ENCODE data around the gene CBL. TPM values are rescaled to one million over a fixed set of nuclear protein-coding genes. Genes with fewer than 3 reads are reported as not detected.

Gene CBL
- total and polyA plus RNA-seq, 4 donors, result 3.8 to 37.4 (median 19.3) TPM

DNA sequence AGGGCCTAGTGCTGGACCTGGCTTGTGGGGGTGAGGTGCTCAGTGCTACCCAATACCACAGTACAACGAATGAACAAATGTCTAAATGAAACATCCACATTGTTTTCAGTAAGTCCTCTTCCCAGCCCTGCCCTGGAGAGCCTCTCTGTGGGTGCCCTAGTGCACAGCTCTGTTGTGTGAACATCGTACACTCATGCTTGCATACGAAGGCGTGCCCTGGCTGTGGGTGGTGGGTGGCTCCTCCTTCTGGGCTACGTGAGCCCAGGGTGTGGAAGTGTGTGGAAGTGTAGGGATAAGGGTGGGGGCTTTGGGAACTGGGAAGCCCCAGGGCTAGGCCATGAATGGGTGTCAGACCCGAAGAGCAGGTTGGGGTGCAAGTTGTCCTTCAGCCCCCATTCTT is 38.2 kb upstream of the CBL start:
- Histone ChIP-seq H3K4me1 (ENCODE audit: control insufficient read depth in 1 of 2, insufficient read depth in 2 of 2, low read length in 2 of 2) (no peaks in the 10 kb centered on the region), H3K27ac (ENCODE audit: low read depth in 1 of 2, low read length in 2 of 2) (no peak overlapping the region), H3K9me3 (ENCODE audit: control insufficient read depth, low read length) (no peaks in the 10 kb centered on the region), H3K4me3 (ENCODE audit: low read length in 2 of 2) (no peak overlapping the region), H3K36me3 (ENCODE audit: control insufficient read depth in 1 of 2, insufficient read depth in 2 of 2, low read length in 1 of 2) (no peaks in the 10 kb centered on the region), H3K27me3 (ENCODE audit: control insufficient read depth in 1 of 2, insufficient read depth in 2 of 2, low read length in 1 of 2) (no peaks in the 10 kb centered on the region)
- 41 to 42% methylated on average over 6 of the region's 6 CpGs for WGBS, 2 donors
- intact Hi-C loops (cut with DNase I), result loop anchor here in 1 of 2 donors (5.0 kb wide), 1 partner anchor 71 kb away; a partner anchor contains a TSS
- no peak for ATAC-seq (ENCODE audit: low FRiP score)
- no peak for DNase-seq

DNA sequence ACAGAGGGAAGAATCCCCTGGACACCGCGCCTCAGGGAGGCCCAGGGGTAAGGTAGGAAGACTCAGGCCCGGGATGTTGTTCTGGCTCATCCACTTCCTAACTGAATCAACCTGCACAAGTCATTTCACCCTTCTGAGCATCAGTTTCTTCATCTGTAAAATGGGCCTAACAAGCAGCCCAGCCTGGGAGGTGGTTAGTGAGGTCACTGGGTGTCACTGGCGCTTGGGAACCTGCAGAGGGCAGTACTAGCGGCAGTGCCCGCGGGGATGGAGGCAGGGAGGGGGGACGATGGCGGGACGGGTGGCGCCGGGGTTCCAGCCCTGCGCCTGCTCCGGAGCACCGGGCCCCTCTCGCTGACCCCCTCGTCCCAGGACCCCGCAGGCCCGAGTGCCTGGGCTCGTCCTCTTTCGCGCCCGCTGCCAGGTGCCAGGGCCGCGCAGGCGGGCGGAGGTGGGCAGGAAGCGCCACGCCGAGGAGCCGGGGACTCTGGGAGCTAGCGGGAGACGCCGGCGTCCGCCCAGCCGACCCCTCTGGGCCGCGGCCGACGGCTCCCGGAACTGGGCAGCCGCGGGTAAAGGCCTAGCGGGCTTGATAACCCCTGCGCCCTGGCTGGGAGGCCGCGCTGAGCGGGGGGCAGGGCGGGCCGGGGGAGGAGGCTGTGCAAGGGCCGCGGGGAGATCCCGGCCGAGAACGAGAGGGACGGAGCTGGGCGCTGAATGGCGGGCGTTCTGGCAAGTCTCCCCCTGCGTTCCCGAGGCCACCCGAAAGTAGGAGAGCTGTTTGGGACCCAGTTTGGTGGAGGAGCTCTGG is 37.5 kb upstream of the CBL start, which contains the start of gene NLRX1:
TSS of gene NLRX1 (plus strand) at position 255 of the 811 bp plus-strand sequence. CDS start 2,679 bp downstream, outside the sequence.
- Histone ChIP-seq H3K27me3 (ENCODE audit: control insufficient read depth in 1 of 2, insufficient read depth in 2 of 2, low read length in 1 of 2) (no peaks in the 10 kb centered on the region), H3K4me1 (ENCODE audit: control insufficient read depth in 1 of 2, insufficient read depth in 2 of 2, low read length in 2 of 2) (no peaks in the 10 kb centered on the region), H3K4me3 (ENCODE audit: low read length in 2 of 2) (peak within 1 kb of the TSS; percentile 21 to 57), H3K9me3 (ENCODE audit: control insufficient read depth, low read length) (no peaks in the 10 kb centered on the region), H3K27ac (ENCODE audit: low read depth in 1 of 2, low read length in 2 of 2) (peak within 1 kb of the TSS; percentile 84 to 89), H3K36me3 (ENCODE audit: control insufficient read depth in 1 of 2, insufficient read depth in 2 of 2, low read length in 1 of 2) (no peaks in the 10 kb centered on the region)
- ATAC-seq (ENCODE audit: low FRiP score), result peak; percentile 96
- intact Hi-C loops (cut with DNase I), result loop anchor here in 1 of 2 donors (5.0 kb wide), 1 partner anchor 71 kb away; a partner anchor contains a TSS
- DNase-seq, result peak; percentile 92 to 94
- 4 to 7% methylated on average over 39 to 63 of the region's 63 CpGs for WGBS, 2 donors

DNA sequence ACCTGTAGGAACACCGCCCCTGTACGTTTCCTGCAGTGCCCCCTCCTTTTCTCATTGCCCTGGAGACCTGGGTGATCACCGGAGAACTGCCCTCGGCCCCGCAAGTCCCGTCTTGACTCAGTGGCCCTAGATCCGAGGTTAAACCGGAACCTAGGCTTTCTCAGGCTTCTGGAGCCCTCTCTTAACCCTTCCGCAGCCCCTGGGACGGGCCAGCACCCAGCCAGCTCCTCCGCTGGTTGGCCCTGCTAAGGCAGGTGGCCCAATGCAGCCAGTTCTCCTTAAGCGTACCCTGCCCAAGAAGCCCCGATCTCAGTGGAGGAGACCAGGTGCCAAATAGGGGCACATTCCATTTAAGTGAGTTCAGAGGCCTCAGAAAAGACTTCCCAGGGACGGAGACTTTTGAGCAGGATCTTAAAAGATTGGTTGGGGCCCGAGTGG is 36.8 kb upstream of the CBL start:
- ATAC-seq (ENCODE audit: low FRiP score), result peak; percentile 75
- H3K9me3 ChIP-seq (ENCODE audit: control insufficient read depth, low read length), result no peaks in the 10 kb centered on the region
- no peaks in the 10 kb centered on the region for H3K36me3 ChIP-seq (ENCODE audit: control insufficient read depth in 1 of 2, insufficient read depth in 2 of 2, low read length in 1 of 2)
- no peaks in the 10 kb centered on the region for H3K4me1 ChIP-seq (ENCODE audit: control insufficient read depth in 1 of 2, insufficient read depth in 2 of 2, low read length in 2 of 2)
- intact Hi-C loops (cut with DNase I), result loop anchor here in 1 of 2 donors (5.0 kb wide), 1 partner anchor 72 kb away; a partner anchor contains a TSS
- no peaks in the 10 kb centered on the region for H3K27me3 ChIP-seq (ENCODE audit: control insufficient read depth in 1 of 2, insufficient read depth in 2 of 2, low read length in 1 of 2)
- H3K27ac ChIP-seq (ENCODE audit: low read depth in 1 of 2, low read length in 2 of 2), result peak overlapping the region; percentile 84 to 89
- WGBS, 2 donors, result 1 to 3% methylated on average over 15 of the region's 15 CpGs
- peak; percentile 80 to 89 for DNase-seq
- peak overlapping the region; percentile 21 to 57 for H3K4me3 ChIP-seq (ENCODE audit: low read length in 2 of 2)

DNA sequence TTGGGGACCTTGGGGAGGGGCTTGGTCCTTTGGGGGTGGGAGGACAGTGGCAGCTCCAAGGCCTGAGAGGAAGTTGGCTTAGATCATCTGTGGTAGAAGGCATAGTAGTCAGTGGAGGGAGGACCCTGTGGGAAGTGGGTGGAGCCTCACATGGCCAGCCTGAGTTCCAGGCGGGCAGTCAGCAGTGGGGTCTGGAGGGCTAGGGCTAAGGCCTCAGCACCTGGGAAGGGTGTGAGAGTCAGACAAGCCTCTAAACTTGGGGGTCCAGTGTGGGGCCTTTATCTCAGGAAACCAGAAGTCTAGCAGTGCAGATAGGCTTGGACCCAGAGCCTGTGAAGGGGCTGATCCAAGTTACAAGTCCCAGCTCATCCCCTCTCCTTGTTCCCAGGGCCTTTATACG is 33.6 kb upstream of the CBL start:
- ATAC-seq (ENCODE audit: low FRiP score) (no peak), DNase-seq (no peak)
- Histone ChIP-seq H3K27ac (ENCODE audit: low read depth in 1 of 2, low read length in 2 of 2) (no peak overlapping the region), H3K9me3 (ENCODE audit: control insufficient read depth, low read length) (no peaks in the 10 kb centered on the region), H3K36me3 (ENCODE audit: control insufficient read depth in 1 of 2, insufficient read depth in 2 of 2, low read length in 1 of 2) (peaks cover 0 to 2% of the 10 kb centered on the region in 2 donors), H3K4me1 (ENCODE audit: control insufficient read depth in 1 of 2, insufficient read depth in 2 of 2, low read length in 2 of 2) (no peaks in the 10 kb centered on the region), H3K27me3 (ENCODE audit: control insufficient read depth in 1 of 2, insufficient read depth in 2 of 2, low read length in 1 of 2) (no peaks in the 10 kb centered on the region), H3K4me3 (ENCODE audit: low read length in 2 of 2) (no peak overlapping the region)
- WGBS, 2 donors, result 77 to 91% methylated on average over 2 of the region's 2 CpGs
- intact Hi-C loops (cut with DNase I), result no loop called here

DNA sequence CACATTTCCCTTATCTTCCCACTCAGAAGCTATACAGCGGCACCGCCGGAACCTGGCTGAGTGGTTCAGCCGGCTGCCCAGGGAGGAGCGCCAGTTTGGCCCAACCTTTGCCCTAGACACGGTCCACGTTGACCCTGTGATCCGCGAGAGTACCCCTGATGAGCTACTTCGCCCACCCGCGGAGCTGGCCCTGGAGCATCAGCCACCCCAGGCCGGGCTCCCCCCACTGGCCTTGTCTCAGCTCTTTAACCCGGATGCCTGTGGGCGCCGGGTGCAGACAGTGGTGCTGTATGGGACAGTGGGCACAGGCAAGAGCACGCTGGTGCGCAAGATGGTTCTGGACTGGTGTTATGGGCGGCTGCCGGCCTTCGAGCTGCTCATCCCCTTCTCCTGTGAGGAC is 32.7 kb upstream of the CBL start:
- no peaks in the 10 kb centered on the region for H3K4me1 ChIP-seq (ENCODE audit: control insufficient read depth in 1 of 2, insufficient read depth in 2 of 2, low read length in 2 of 2)
- intact Hi-C loops (cut with DNase I), result no loop called here
- no peaks in the 10 kb centered on the region for H3K27me3 ChIP-seq (ENCODE audit: control insufficient read depth in 1 of 2, insufficient read depth in 2 of 2, low read length in 1 of 2)
- H3K4me3 ChIP-seq (ENCODE audit: low read length in 2 of 2), result no peak overlapping the region
- DNase-seq, result no peak
- 93% methylated on average over 21 of the region's 21 CpGs for WGBS, 2 donors
- H3K9me3 ChIP-seq (ENCODE audit: control insufficient read depth, low read length), result no peaks in the 10 kb centered on the region
- H3K27ac ChIP-seq (ENCODE audit: low read depth in 1 of 2, low read length in 2 of 2), result no peak overlapping the region
- H3K36me3 ChIP-seq (ENCODE audit: control insufficient read depth in 1 of 2, insufficient read depth in 2 of 2, low read length in 1 of 2), result peaks cover 0 to 2% of the 10 kb centered on the region in 2 donors
- ATAC-seq (ENCODE audit: low FRiP score), result no peak

DNA sequence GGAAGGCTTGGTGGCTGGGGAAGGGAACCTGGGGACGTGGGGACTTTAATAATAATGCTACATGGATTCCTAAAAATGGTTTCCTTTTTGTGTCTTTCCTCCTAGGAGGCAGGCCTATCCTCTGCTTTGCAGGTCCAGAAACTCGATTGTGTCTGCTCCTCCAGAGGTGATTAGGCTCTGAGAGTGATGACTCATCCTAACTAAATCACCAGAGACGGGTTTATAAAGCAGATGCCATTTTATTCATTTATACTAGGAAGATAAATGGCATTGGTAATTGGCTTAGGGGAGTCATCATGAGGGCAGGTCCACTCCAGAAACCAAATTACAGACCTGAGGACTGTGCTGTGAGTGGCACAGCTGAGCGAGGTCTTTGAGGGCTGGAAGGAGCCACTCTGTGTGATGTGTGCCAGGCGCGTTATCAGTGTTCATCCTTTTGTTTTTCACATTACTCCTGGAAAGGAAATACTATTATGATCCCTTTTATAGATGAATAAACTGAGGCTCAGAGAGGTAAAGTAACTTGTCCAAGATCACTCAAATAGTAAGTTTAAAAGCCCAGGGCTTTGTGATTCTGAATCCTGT is 30.6 kb upstream of the CBL start:
- ATAC-seq (ENCODE audit: low FRiP score), result no peak
- no peaks in the 10 kb centered on the region for H3K4me1 ChIP-seq (ENCODE audit: control insufficient read depth in 1 of 2, insufficient read depth in 2 of 2, low read length in 2 of 2)
- H3K36me3 ChIP-seq (ENCODE audit: control insufficient read depth in 1 of 2, insufficient read depth in 2 of 2, low read length in 1 of 2), result peaks cover 0 to 5% of the 10 kb centered on the region in 2 donors
- WGBS, 2 donors, result 67% methylated on average over 6 of the region's 6 CpGs
- H3K9me3 ChIP-seq (ENCODE audit: control insufficient read depth, low read length), result no peaks in the 10 kb centered on the region
- H3K4me3 ChIP-seq (ENCODE audit: low read length in 2 of 2), result no peak overlapping the region
- H3K27me3 ChIP-seq (ENCODE audit: control insufficient read depth in 1 of 2, insufficient read depth in 2 of 2, low read length in 1 of 2), result no peaks in the 10 kb centered on the region
- no peak overlapping the region for H3K27ac ChIP-seq (ENCODE audit: low read depth in 1 of 2, low read length in 2 of 2)
- intact Hi-C loops (cut with DNase I), result no loop called here
- DNase-seq, result no peak

DNA sequence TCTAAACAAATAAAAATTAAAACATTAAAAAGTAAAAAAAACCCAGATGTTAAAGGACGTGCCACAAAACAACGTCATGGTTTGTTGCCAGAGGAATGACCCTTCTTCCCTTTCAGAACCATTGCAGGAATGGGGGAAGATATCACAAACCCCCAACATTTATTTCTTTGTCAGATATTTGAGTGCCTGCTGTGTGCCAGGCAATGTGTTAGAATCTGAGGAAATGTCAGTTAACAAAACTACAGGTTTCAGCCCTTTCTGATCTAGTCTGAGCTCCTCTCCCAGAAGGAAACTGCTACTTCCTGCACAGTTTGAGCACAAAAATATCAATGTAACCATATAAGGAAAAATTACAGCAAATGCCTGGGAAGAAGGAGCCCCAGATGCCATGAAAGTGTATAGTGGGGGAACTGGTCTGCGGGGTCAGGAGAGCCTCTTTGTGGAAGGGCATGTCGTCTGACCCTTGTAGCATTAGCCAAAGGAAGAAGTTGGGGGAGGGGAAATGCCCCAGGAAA is 27.9 kb upstream of the CBL start:
- 47 to 59% methylated on average over 4 of the region's 4 CpGs for WGBS, 2 donors
- peaks cover 0 to 9% of the 10 kb centered on the region in 2 donors for H3K36me3 ChIP-seq (ENCODE audit: control insufficient read depth in 1 of 2, insufficient read depth in 2 of 2, low read length in 1 of 2)
- H3K4me1 ChIP-seq (ENCODE audit: control insufficient read depth in 1 of 2, insufficient read depth in 2 of 2, low read length in 2 of 2), result no peaks in the 10 kb centered on the region
- no peak overlapping the region for H3K4me3 ChIP-seq (ENCODE audit: low read length in 2 of 2)
- DNase-seq, result no peak
- intact Hi-C loops (cut with DNase I), result no loop called here
- no peaks in the 10 kb centered on the region for H3K9me3 ChIP-seq (ENCODE audit: control insufficient read depth, low read length)
- no peak overlapping the region for H3K27ac ChIP-seq (ENCODE audit: low read depth in 1 of 2, low read length in 2 of 2)
- no peak for ATAC-seq (ENCODE audit: low FRiP score)
- no peaks in the 10 kb centered on the region for H3K27me3 ChIP-seq (ENCODE audit: control insufficient read depth in 1 of 2, insufficient read depth in 2 of 2, low read length in 1 of 2)

DNA sequence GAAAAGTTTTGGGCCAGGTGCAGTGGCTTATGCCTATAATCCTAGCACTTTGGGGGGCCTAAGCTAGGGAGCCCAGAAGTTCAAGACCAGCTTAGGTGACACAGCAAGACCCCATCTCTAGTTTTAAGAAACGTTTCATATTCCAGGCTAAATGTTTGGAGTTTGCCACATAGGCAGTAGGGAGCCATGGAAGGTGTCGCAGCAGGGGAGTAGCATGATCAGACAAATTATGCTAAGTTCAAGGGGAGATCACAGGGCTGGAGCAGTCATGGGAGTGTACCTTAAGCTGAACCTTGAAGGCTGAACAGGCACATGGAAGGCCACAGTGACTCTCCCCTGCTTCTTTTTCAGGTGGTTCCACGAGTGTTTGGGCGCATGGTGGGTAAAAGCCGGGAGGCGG is 26.8 kb upstream of the CBL start:
- Histone ChIP-seq H3K9me3 (ENCODE audit: control insufficient read depth, low read length) (no peaks in the 10 kb centered on the region), H3K4me1 (ENCODE audit: control insufficient read depth in 1 of 2, insufficient read depth in 2 of 2, low read length in 2 of 2) (no peaks in the 10 kb centered on the region), H3K4me3 (ENCODE audit: low read length in 2 of 2) (no peak overlapping the region), H3K36me3 (ENCODE audit: control insufficient read depth in 1 of 2, insufficient read depth in 2 of 2, low read length in 1 of 2) (peaks cover 0 to 10% of the 10 kb centered on the region in 2 donors), H3K27ac (ENCODE audit: low read depth in 1 of 2, low read length in 2 of 2) (no peak overlapping the region), H3K27me3 (ENCODE audit: control insufficient read depth in 1 of 2, insufficient read depth in 2 of 2, low read length in 1 of 2) (no peaks in the 10 kb centered on the region)
- WGBS, 2 donors, result 91 to 95% methylated on average over 6 of the region's 6 CpGs
- DNase-seq (no peak), ATAC-seq (ENCODE audit: low FRiP score) (no peak)
- intact Hi-C loops (cut with DNase I), result no loop called here

Data from aorta (tissue), 5 donors.